ENCODE measurements around the gene AGAP3.

GRCh38 chr7:151188252-151188542 lies 101.9 kb downstream of the AGAP3 start:
- TF ChIP-seq EZH2phosphoT487 (IDR thresholded peaks at IDR 0.05; ENCODE audit: borderline replicate concordance, low read depth) (no peak), CTCF (IDR thresholded peaks at IDR 0.05) (no peak), RFX5 (IDR thresholded peaks at IDR 0.05; ENCODE audit: low read length) (no peak), SIN3A (IDR thresholded peaks at IDR 0.05; ENCODE audit: borderline replicate concordance, low read depth, low read length) (no peak)

Data from SK-N-SH (cell line).